Kidney epithelial cell (primary cell): Measurements from ENCODE around the gene BMP8B. TPM values are rescaled to one million over a fixed set of nuclear protein-coding genes. Genes with fewer than 3 reads are reported as not detected.
"Not testable (repeated sequence)": the region's sequence is repeated elsewhere in the genome, so short reads cannot be mapped to it uniquely, and the experiment has no call there.

Source experiments
- DNase-seq: peaks from one replicate; pipeline ENCODE4 v3.0.0-alpha.2; 2010; ENCODE audit warnings: low read depth
- H3K27me3 ChIP-seq: 2 replicates; pipeline ENCODE4 v1.6.0; 2011; ENCODE audit warnings: low read length; ENCODE audit not compliant: control insufficient read depth, insufficient read depth
- H3K36me3 ChIP-seq: 2 replicates; pipeline ENCODE4 v1.5.1; 2011; ENCODE audit warnings: low read length; ENCODE audit not compliant: control insufficient read depth, insufficient read depth
- H3K4me3 ChIP-seq: 2 replicates; pipeline ENCODE4 v1.5.1; 2011; ENCODE audit warnings: low read depth, mild to moderate bottlenecking, control low read depth, low read length
- CTCF ChIP-seq: IDR thresholded peaks from 2 replicates; pipeline ENCODE4 v1.5.1; 2011; ENCODE audit warnings: mild to moderate bottlenecking, moderate library complexity, low read length, control low read depth, inconsistent platforms; ENCODE audit not compliant: insufficient read depth, poor library complexity, severe bottlenecking
- total RNA-seq: library from RNA; depleted of rRNA; stranded (reverse); fragments of >200 nt; gene quantifications from 2 replicates; pipeline ENCODE4 v1.2.3, GENCODE V29; 2015

Gene BMP8B
- total RNA-seq, 1 donor from 2014 or later = 4.3 TPM

- TF ChIP-seq CTCF = no peak
- no peak for DNase-seq
- H3K27me3 ChIP-seq = peaks cover 18% of the 10 kb centered on the region
- H3K4me3 ChIP-seq = no peak overlapping the region
- H3K36me3 ChIP-seq = no peaks in the 10 kb centered on the region
Observed at GRCh38 chr1:39789571-39790110, 976 bp upstream of the BMP8B start.

GRCh38 chr1:39788426-39788757 is 273 bp downstream of the BMP8B start:
- H3K4me3 ChIP-seq = peak overlapping the region; percentile 45
- no peak for TF ChIP-seq CTCF
- H3K27me3 ChIP-seq = peaks cover 18% of the 10 kb centered on the region
- DNase-seq = no peak
- H3K36me3 ChIP-seq = no peaks in the 10 kb centered on the region

GRCh38 chr1:39787964-39788363 is 701 bp downstream of the BMP8B start:
- H3K27me3 ChIP-seq = peaks cover 18% of the 10 kb centered on the region
- H3K4me3 ChIP-seq, DNase-seq, H3K36me3 ChIP-seq: not testable (repeated sequence)

- TF ChIP-seq CTCF = no peak
- no peak for DNase-seq
- Histone ChIP-seq H3K36me3 (no peaks in the 10 kb centered on the region), H3K4me3 (no peak overlapping the region), H3K27me3 (peaks cover 18% of the 10 kb centered on the region)
Observed at GRCh38 chr1:39787468-39787867, 1.2 kb downstream of the BMP8B start.

GRCh38 chr1:39787108-39787375 is 1.6 kb downstream of the BMP8B start:
- not testable (repeated sequence) for H3K4me3 ChIP-seq, H3K36me3 ChIP-seq, DNase-seq
- H3K27me3 ChIP-seq = peaks cover 18% of the 10 kb centered on the region

GRCh38 chr1:39786303-39787107 is 2.2 kb downstream of the BMP8B start:
- H3K27me3 ChIP-seq = peaks cover 18% of the 10 kb centered on the region

GRCh38 chr1:39782685-39783084 is 6.0 kb downstream of the BMP8B start:
- not testable (repeated sequence) for H3K27me3 ChIP-seq, H3K4me3 ChIP-seq, DNase-seq, H3K36me3 ChIP-seq

More at GRCh38 chr1:39786303-39787107, 2.2 kb downstream of the BMP8B start:
- DNase-seq, H3K36me3 ChIP-seq, H3K4me3 ChIP-seq: not testable (repeated sequence)

- no peaks in the 10 kb centered on the region for H3K36me3 ChIP-seq
- no peak overlapping the region for H3K4me3 ChIP-seq
- TF ChIP-seq CTCF = no peak
- peaks cover 5% of the 10 kb centered on the region for H3K27me3 ChIP-seq
- DNase-seq = no peak
Observed at GRCh38 chr1:39782103-39782502, 6.6 kb downstream of the BMP8B start.
